NB4 (cell line): ENCODE results near the gene ELP2.
"Not testable (repeated sequence)": the region's sequence is repeated elsewhere in the genome, so short reads cannot be mapped to it uniquely, and the experiment has no call there.

Source experiments
- DNase-seq: peaks from one replicate; pipeline ENCODE4 v3.0.0; 2010; ENCODE audit warnings: low read depth
- H3K4me3 ChIP-seq: one replicate; pipeline ENCODE4 v1.5.1; 2011; ENCODE audit warnings: mild to moderate bottlenecking, low read depth, low read length, moderate library complexity
- CTCF ChIP-seq: IDR thresholded peaks from one replicate; pipeline ENCODE4 v1.5.1; 2012; ENCODE audit warnings: low read depth, low read length
- MAX ChIP-seq: IDR thresholded peaks from 2 replicates; pipeline ENCODE4 v1.6.1; 2011; ENCODE audit warnings: low read depth, low read length
- MYC ChIP-seq: IDR thresholded peaks from 2 replicates; pipeline ENCODE4 v1.6.1; 2011; ENCODE audit warnings: low read depth, low read length
- POLR2A ChIP-seq: IDR thresholded peaks from 2 replicates; pipeline ENCODE4 v1.6.1; 2011; ENCODE audit warnings: mild to moderate bottlenecking; ENCODE audit not compliant: insufficient read length; ENCODE audit errors: extremely low read depth

Gene ELP2

GRCh38 chr18:36199691-36200295 is 70.1 kb downstream of the ELP2 start:
- no peak for DNase-seq

GRCh38 chr18:36200354-36200771 is 70.7 kb downstream of the ELP2 start:
- H3K4me3 ChIP-seq = no peak overlapping the region
- TF ChIP-seq MYC (no peak), CTCF (no peak), MAX (no peak), POLR2A (no peak)
- DNase-seq = no peak

More at GRCh38 chr18:36199691-36200295, 70.1 kb downstream of the ELP2 start:
- TF ChIP-seq MAX = no peak
- no peak for TF ChIP-seq MYC
- no peak for TF ChIP-seq POLR2A
- H3K4me3 ChIP-seq = no peak overlapping the region

GRCh38 chr18:36201765-36202164 is 72.1 kb downstream of the ELP2 start:
- no peak for TF ChIP-seq CTCF
- no peak for TF ChIP-seq POLR2A
- no peak for TF ChIP-seq MYC
- TF ChIP-seq MAX = no peak
- DNase-seq = no peak
- H3K4me3 ChIP-seq = no peak overlapping the region

- no peak overlapping the region for H3K4me3 ChIP-seq
- DNase-seq = no peak
- no peak for TF ChIP-seq CTCF
- TF ChIP-seq MAX = no peak
- no peak for TF ChIP-seq MYC
- no peak for TF ChIP-seq POLR2A
These were observed 73.7 kb downstream of the ELP2 start for GRCh38 chr18:36203360-36203895.

- no peak for DNase-seq
- TF ChIP-seq MAX (no peak), CTCF (no peak), POLR2A (no peak), MYC (no peak)
These were observed 75.5 kb downstream of the ELP2 start for GRCh38 chr18:36205166-36205565.

GRCh38 chr18:36207303-36207702 is 77.6 kb downstream of the ELP2 start:
- H3K4me3 ChIP-seq = no peak overlapping the region
- no peak for TF ChIP-seq POLR2A
- TF ChIP-seq CTCF = no peak
- TF ChIP-seq MAX = no peak
- no peak for TF ChIP-seq MYC
- DNase-seq = no peak

More at GRCh38 chr18:36205166-36205565, 75.5 kb downstream of the ELP2 start:
- no peak overlapping the region for H3K4me3 ChIP-seq

GRCh38 chr18:36207969-36208368 is 78.3 kb downstream of the ELP2 start:
- H3K4me3 ChIP-seq, DNase-seq: not testable (repeated sequence)
